BJ (cell line): Measurements from ENCODE around the gene PRRX1. TPM values are rescaled to one million over a fixed set of nuclear protein-coding genes. Genes with fewer than 3 reads are reported as not detected.

Source experiments
- CTCF ChIA-PET: fragments of 350-600 bp; formaldehyde crosslinking; extraction: SDS; loops from one replicate; lab custom pipeline; 2021; ENCODE audit warnings: antibody characterized with exemption, inconsistent platforms; lab: Yijun Ruan, JAX
- POLR2A ChIA-PET: fragments of 300-600 bp; sonication (Branson Sonifier 250); formaldehyde crosslinking; extraction: SDS; loops from one replicate; lab custom pipeline; 2021; ENCODE audit warnings: antibody characterized with exemption; lab: Charles Lee
- DNase-seq: peaks from one replicate; pipeline ENCODE4 v3.0.0-alpha.2; 2011; ENCODE audit warnings: low read depth
- H3K27me3 ChIP-seq: 2 replicates; pipeline ENCODE4 v1.6.0; 2011; ENCODE audit warnings: low read length; ENCODE audit not compliant: control insufficient read depth, insufficient read depth
- H3K36me3 ChIP-seq: 2 replicates; pipeline ENCODE4 v1.5.1; 2011; ENCODE audit warnings: low read length; ENCODE audit not compliant: control insufficient read depth, insufficient read depth
- H3K4me3 ChIP-seq: 2 replicates; pipeline ENCODE4 v1.5.1; 2011; ENCODE audit warnings: low read depth, mild to moderate bottlenecking, control low read depth, low read length
- polyA plus RNA-seq: library from polyadenylated mRNA; depleted of rRNA; stranded (reverse); fragments of >200 nt; gene quantifications from 2 replicates; pipeline ENCODE4 v1.2.3, GENCODE V29; 2011
- TF ChIP-seq, protein P1 (sequence below): IDR thresholded peaks from 2 replicates; pipeline ENCODE4 v1.5.1; 2011; ENCODE audit warnings: low read depth, mild to moderate bottlenecking, control low read depth, inconsistent platforms, low read length, moderate library complexity; ENCODE audit not compliant: insufficient read depth

PRRX1 gene
- polyA plus RNA-seq, 1 experiment = 152 TPM

DNA sequence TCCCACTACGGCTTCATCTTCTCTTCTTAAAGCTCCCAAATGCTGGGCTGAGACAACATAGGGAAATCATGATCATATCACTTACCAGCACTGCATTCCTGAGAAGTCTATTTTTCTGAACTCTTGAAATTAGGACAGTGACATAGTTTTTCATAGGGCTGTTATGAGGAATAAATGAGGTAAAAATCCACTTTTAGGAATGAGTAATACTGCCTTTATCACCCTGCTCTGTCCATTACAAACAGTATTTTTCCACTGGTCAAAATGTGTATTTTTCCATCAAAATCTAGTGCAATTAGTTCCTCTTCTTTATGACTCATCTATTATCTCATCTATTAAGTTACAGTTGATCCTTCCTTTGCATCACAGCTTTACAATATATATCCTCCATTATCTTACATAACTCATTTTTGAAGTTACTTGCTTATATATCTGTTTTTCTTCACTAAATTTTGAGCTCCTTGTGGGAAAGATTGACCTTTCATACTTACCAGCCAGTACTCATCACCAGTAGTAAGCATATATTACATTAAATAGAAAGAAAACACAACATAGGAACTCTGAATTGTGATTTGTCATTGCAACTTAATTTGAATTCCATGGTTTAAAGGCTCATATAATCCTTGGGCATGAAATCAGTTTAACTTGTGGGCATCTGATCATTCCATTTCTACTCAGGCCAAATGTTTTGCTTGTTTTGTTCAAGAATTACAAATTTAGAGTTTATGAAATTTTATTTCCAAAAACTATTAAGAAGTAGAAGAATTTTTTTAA is 37.1 kb downstream of the PRRX1 start:
- ChIA-PET POLR2A (no interaction called here), CTCF (no interaction called here)
- no peak overlapping the region for H3K4me3 ChIP-seq
- no peaks in the 10 kb centered on the region for H3K36me3 ChIP-seq
- TF ChIP-seq, protein P1, sequence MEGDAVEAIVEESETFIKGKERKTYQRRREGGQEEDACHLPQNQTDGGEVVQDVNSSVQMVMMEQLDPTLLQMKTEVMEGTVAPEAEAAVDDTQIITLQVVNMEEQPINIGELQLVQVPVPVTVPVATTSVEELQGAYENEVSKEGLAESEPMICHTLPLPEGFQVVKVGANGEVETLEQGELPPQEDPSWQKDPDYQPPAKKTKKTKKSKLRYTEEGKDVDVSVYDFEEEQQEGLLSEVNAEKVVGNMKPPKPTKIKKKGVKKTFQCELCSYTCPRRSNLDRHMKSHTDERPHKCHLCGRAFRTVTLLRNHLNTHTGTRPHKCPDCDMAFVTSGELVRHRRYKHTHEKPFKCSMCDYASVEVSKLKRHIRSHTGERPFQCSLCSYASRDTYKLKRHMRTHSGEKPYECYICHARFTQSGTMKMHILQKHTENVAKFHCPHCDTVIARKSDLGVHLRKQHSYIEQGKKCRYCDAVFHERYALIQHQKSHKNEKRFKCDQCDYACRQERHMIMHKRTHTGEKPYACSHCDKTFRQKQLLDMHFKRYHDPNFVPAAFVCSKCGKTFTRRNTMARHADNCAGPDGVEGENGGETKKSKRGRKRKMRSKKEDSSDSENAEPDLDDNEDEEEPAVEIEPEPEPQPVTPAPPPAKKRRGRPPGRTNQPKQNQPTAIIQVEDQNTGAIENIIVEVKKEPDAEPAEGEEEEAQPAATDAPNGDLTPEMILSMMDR = no peak
- no peak for DNase-seq
- H3K27me3 ChIP-seq = no peaks in the 10 kb centered on the region

DNA sequence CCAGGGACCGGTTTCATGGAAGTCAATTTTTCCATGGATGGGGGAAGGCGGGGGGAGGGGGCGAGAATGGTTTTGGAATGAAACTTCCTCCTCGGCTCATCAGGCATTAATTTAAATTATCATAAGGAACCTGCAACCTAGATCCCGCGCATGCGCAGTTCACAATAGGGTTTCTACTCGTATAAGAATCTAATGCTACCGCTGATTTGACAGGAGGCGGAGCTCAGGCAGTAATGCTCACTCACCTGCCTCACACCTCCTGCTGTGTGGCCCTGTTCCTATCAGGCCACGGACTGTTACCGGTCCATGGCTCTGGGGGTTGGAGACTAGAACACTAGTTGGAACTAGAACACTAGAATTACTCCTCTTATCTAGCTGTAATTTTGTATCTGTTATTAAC is 38.0 kb downstream of the PRRX1 start:
- no peak for DNase-seq
- CTCF ChIA-PET = no interaction called here
- H3K36me3 ChIP-seq = no peaks in the 10 kb centered on the region
- POLR2A ChIA-PET = no interaction called here
- no peak overlapping the region for H3K4me3 ChIP-seq
- H3K27me3 ChIP-seq = no peaks in the 10 kb centered on the region
- TF ChIP-seq, protein P1 = no peak

DNA sequence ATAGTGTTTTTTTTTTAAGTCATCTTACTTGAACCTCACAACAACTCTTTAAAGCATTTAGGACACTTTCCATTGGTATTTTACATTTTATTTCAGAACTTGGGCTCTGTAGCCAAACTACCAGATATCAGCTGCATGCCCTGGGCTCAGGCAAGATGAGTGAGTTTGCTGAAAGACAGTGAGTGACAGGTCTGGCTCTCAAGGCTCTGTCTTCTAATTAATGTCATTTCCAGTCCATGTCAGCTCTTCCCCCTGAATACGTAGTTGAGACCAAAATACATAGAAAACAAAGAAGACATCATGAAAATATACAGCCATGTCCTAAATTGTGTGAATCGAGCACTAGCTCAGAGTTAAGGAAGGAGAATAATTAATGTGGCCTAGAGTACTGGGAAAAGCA is 39.7 kb downstream of the PRRX1 start:
- ChIA-PET POLR2A (no interaction called here), CTCF (interaction anchor here (1.0 kb wide), 1 partner anchor 10 kb away, joined by 3 read pairs; no protein-coding TSS in a partner anchor)
- no peaks in the 10 kb centered on the region for H3K27me3 ChIP-seq
- DNase-seq = no peak
- H3K4me3 ChIP-seq = no peak overlapping the region
- no peaks in the 10 kb centered on the region for H3K36me3 ChIP-seq
- TF ChIP-seq, protein P1 = no peak

DNA sequence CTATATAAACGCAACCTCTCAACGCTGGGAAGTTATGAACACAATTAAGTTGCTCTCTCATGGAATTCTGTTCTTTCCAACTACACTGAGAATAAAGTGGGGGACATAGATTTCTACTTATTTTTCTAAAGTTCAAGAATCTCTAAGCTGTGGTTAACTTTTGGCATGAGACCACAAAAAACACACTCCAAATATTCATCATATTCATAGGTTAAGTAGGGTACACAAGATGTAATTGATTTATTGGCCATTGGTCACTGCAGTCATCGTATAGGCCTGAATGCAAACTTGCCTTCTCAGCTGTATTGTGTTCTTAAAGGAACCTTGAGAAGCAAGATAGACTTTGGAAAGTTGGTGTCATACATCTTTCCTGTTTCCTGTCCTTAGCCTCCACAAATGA is 40.3 kb downstream of the PRRX1 start:
- TF ChIP-seq, protein P1 = no peak
- POLR2A ChIA-PET = no interaction called here
- H3K36me3 ChIP-seq = no peaks in the 10 kb centered on the region
- no peaks in the 10 kb centered on the region for H3K27me3 ChIP-seq
- DNase-seq = no peak
- CTCF ChIA-PET = interaction anchor here (1.0 kb wide), 1 partner anchor 9 kb away, joined by 3 read pairs; no protein-coding TSS in a partner anchor
- H3K4me3 ChIP-seq = no peak overlapping the region

DNA sequence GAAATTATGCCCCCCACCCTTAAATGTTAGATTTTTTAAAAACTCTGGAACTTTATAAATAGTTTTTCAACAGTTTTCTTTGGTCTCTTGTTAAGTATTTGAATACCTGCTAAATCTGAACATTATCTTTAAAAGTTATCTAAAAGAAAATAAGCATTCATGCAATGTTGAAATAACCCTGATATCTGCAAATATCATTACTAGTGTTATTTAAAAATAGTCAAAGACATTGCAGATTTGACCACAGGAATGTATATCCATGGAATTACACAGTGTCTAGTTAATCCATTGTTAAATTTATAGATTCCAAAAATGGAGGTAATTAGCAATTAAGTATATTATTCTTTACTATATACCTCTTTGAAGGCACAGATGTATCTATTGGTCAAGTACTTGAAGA is 42.0 kb downstream of the PRRX1 start:
- Histone ChIP-seq H3K27me3 (no peaks in the 10 kb centered on the region), H3K4me3 (no peak overlapping the region), H3K36me3 (no peaks in the 10 kb centered on the region)
- ChIA-PET POLR2A (no interaction called here), CTCF (interaction anchor here (0.6 kb wide), 1 partner anchor 129 kb away, joined by 4 read pairs; no protein-coding TSS in a partner anchor)
- TF ChIP-seq, protein P1 = no peak
- no peak for DNase-seq
